Measurements from ENCODE around the gene TMEM171.

DNA sequence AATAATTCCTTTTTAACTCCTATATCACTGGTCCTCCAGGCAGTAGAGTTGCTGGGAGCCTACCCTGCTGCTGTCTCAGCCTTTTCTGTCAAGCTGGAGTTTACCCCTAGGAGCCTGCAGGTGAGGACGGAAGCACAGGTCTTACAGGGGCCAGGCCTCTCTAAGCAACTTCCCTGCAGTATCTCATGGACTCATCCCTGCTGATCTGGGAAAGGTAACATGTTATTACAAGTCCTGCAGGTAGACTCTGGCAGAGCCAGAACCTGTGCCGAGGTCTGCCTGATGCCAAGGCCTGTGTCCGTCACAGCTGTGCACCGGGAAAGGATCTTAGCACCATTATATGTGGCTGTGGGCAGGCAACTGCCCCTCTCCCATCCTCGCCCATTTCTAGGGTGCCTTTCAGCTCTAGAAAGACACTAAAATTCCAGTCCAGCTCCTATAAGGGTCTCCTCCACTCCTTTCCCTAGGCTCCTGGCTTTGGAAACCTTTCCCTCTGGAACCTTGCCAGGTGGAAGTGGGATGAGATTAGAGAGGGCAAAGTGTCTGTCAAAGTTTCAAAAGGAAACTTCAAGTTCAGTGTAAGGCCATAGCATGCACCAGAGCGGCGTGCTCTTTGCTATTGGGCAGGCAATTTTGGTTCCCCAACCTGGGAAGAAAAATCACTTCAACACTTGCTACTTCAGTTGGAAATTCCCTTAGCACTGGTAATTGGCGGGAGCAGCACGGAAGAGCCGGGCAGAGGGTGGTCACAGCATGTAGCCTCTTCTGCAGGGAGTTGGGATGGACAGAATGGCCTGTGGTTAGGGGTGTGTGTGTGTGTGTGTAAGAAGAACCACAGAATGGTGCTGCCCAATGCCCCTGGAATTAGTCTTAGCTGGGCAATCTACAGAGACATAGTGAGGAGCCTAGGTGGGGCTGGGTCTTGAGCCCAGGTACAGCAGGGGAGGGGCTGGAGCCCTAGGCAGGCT is 17.5 kb downstream of the TMEM171 start:
- TF ChIP-seq, protein P1, sequence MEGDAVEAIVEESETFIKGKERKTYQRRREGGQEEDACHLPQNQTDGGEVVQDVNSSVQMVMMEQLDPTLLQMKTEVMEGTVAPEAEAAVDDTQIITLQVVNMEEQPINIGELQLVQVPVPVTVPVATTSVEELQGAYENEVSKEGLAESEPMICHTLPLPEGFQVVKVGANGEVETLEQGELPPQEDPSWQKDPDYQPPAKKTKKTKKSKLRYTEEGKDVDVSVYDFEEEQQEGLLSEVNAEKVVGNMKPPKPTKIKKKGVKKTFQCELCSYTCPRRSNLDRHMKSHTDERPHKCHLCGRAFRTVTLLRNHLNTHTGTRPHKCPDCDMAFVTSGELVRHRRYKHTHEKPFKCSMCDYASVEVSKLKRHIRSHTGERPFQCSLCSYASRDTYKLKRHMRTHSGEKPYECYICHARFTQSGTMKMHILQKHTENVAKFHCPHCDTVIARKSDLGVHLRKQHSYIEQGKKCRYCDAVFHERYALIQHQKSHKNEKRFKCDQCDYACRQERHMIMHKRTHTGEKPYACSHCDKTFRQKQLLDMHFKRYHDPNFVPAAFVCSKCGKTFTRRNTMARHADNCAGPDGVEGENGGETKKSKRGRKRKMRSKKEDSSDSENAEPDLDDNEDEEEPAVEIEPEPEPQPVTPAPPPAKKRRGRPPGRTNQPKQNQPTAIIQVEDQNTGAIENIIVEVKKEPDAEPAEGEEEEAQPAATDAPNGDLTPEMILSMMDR (IDR thresholded peaks at IDR 0.05), result no peak
- no peak for TF ChIP-seq EZH2 (IDR thresholded peaks at IDR 0.05; ENCODE audit: borderline replicate concordance, insufficient read depth, low read depth, low read length, poor library complexity, severe bottlenecking)

All from B cell (primary cell).